Stimulated activated effector memory CD8-positive, alpha-beta T cell treated with anti-CD3 and anti-CD28 coated beads, Interleukin-12 subunit alpha, Interleukin-12 subunit beta, amount 100 ng/mL, for 72 hours (primary cell): ENCODE data around the gene SNCG.

Source experiments
- ATAC-seq: fragments of 150-1000 bp; cut with Tn5 transposase; 2 replicates; pipeline ENCODE4 v1.10.0; 2021
- DNase-seq, 2 donors: peaks; one replicate each; pipeline ENCODE4 v3.0.0; 2021 to 2022; ENCODE audit warnings: low spot score in 2 of 2
- H3K27ac Mint-ChIP-seq: one replicate; pipeline ENCODE4 v1.8.0; 2022; ENCODE audit warnings: mild to moderate bottlenecking, mixed read lengths
- H3K36me3 Mint-ChIP-seq: one replicate; pipeline ENCODE4 v1.8.0; 2022; ENCODE audit warnings: mild to moderate bottlenecking, mixed read lengths
- H3K4me1 Mint-ChIP-seq: one replicate; pipeline ENCODE4 v1.8.0; 2022; ENCODE audit warnings: mixed read lengths
- H3K4me3 Mint-ChIP-seq: one replicate; pipeline ENCODE4 v1.8.0; 2022; ENCODE audit warnings: mild to moderate bottlenecking, mixed read lengths
- H3K9me3 Mint-ChIP-seq: one replicate; pipeline ENCODE4 v1.8.0; 2022; ENCODE audit warnings: mixed read lengths

SNCG gene

DNA sequence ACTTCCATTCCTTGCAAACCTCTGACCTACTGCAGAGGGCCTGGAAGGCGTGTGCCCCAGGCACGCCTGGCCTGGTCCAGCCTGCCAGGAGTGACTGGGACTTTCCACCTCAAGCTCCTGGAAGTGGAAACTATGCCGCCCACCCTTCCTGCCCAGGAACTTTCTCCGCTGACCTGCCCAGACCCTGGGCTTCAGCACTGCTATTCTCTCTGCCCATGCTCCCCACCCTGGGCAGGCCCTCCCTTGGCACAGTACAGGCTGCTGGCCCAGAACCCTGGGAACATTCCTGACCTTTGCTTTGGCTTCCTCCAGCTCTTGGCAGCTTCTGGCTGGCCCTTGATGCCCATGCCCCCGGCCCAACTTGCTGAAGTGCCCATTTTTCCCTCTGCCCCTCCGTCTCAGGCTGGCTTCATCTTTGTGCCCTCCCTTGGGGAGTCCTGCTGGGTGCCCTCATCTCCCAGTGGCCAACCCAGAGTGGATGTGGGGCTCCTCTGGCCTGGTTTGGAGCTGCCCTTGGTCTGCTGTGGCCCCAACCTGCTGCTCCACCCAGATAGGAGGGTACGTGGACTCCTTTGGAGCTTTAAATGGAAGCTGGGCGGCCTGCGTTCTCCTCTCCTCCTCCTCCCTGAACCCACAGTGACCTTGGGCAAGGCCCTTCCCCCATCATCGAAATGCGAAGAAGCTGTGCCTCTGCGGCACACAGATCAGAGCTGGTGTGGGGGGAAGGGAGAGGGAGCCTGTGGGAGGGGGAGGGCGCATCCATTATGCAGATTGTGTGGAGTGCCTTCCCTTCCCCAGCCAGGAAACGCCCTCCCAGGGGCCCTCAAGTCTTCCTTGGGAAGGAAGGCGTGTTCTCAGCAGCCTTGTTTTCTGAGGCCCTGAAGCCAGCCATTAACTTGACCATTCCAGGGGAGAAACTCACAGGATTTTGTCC, 4.4 kb upstream of the SNCG start:
- Mint-ChIP-seq H3K36me3 (no peaks in the 10 kb centered on the region), H3K9me3 (peaks cover 9% of the 10 kb centered on the region), H3K4me1 (peaks cover 9% of the 10 kb centered on the region), H3K27ac (no peak overlapping the region), H3K4me3 (no peak overlapping the region)
- no peak for ATAC-seq
- no peak for DNase-seq

DNA sequence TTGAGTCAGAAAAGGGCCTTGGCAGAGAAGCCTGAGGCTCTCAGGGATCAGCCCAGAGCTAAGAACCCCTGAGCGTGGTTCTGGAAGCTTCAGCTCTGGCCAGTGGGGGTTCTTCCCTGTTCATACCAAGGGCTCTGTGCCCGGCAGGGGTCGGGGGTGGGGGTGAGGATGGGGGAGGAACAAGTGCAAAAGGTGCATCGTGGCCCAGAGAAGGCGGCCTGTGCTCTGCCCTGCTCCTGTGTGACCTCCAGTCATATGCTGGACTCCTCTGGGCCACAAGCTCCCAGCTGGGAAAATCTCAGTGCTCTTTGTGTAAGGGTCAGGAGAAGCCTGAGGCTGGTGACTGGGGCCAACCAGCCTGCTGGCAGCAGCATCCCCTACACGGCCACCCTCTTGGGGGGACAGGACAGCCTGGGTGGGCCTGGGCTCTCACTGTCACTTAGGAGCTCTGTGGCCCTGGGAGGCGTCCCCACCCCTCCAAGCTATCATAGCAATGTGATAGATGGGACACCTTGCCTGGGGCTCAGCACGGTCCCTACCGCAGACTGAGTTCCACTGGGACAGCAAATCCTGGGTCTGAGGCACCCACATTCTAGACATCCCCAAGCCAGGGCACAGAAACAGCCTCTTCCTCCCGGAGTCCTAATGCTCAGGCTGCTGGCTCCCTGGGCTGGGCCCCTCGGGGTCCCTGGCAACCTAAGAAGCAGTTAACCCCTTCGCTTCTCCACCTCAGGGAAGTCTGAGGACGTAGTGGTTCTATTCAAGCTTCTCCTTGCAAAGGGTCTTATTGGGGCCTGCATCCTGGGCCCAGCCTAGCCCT, 3.5 kb upstream of the SNCG start:
- DNase-seq, result no peak
- Mint-ChIP-seq H3K27ac (no peak overlapping the region), H3K4me1 (peaks cover 9% of the 10 kb centered on the region), H3K36me3 (no peaks in the 10 kb centered on the region), H3K4me3 (no peak overlapping the region), H3K9me3 (peaks cover 9% of the 10 kb centered on the region)
- ATAC-seq, result no peak

DNA sequence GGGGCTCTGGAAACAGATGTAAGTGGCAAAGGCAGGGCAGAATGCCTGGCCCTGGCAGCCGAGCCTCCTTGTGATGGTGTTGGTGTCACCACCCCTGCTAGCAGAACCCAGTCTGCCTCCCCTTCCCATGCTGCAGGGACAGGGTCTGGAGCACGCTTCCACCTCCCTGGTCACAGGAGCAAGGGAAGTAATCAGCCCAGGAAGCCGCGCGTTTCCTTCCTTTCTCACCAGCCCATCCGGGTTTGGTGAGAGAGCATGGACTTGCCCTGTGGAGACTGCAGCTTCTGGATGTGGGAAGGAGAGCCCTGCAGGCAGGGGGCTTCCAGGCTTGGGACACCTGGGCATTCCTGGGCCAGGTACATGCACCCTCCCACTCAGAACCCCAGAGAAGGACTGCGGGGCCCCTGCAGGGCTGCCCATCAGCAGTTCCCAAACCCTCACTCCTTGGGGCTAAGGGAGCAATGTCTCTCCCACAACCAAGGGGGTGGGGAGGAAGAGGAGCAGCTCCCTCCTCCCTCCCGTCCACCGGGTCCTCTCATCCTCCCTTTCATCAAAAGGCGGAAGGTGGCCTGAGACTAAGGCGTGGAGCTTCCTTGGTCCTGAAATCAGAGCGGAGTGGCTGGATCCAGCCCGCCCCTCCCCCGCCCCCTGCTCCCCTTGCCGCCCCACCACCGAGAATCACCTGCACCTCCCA, 2.8 kb upstream of the SNCG start:
- Mint-ChIP-seq H3K27ac (no peak overlapping the region), H3K4me1 (peaks cover 6% of the 10 kb centered on the region), H3K9me3 (peaks cover 9% of the 10 kb centered on the region), H3K36me3 (no peaks in the 10 kb centered on the region), H3K4me3 (no peak overlapping the region)
- DNase-seq (no peak), ATAC-seq (no peak)

DNA sequence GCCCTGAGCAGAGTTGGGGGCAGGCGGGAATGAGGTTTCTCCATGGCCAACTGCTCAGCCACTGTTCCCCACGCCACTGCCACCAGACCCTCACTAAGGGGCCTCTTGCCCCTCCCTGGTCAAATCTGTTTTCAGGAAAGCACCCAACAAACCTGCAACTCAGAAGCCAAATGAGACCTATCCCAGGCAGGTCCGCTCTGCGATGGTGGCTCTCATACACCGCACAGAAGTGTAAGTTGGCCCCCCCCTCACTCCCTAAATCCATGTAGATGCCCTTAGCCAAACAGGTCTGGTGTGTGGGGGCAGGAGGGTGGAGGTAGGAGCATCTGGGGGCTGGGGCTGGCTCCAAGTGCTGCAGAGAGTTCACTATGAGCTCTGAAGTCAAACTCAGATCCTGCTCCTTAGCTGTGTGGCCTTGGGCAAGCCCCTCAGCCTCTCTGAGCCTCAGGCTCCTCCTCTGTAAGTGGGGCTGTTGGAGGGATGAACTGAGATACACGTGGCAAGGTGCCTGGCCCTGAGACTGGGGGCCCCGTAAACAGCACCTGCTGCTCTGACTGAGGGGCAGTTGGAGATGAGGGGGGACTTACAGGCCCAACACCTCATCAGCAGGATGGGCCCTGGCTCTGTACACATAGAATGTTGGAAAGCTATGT, 2.1 kb upstream of the SNCG start:
- no peak overlapping the region for H3K4me3 Mint-ChIP-seq
- H3K27ac Mint-ChIP-seq, result no peak overlapping the region
- no peak for ATAC-seq

DNA sequence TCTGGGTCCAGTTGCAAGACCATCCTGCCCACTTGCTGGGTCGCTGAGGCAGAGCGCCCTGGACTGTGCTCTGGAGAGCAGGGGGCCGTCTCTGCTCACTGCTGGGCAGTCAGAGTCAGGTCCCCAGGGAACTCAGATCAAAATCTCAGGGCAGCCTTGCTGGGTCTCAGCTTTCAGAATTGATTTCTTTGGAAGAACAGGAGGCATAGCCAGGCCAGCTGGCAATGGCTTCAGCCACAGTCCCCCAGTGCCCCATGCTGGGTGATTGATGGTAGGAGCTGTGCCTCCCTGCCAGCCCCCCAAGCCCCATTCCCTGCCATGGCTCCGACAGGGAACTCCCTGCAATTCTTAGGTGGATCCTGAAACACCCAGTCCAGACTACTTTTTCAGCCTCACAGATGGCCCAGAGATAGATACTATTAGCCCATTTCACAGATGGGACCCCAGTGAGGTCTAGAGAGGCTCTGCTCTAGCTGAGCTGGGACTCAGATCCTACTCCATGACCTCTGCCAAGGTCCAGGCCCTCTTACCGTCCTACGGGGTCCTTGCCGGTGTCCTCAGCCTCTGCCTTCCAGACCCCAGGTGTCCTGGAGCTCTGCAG, 1.5 kb upstream of the SNCG start:
- DNase-seq (no peak), ATAC-seq (no peak)
- Mint-ChIP-seq H3K9me3 (peaks cover 5% of the 10 kb centered on the region), H3K27ac (peak overlapping the region; percentile 54), H3K4me1 (peaks cover 6% of the 10 kb centered on the region), H3K36me3 (no peaks in the 10 kb centered on the region), H3K4me3 (no peak overlapping the region)

More for the DNA sequence above, 2.1 kb upstream of the SNCG start:
- Mint-ChIP-seq H3K4me1 (peaks cover 6% of the 10 kb centered on the region), H3K9me3 (peaks cover 9% of the 10 kb centered on the region), H3K36me3 (no peaks in the 10 kb centered on the region)
- no peak for DNase-seq

DNA sequence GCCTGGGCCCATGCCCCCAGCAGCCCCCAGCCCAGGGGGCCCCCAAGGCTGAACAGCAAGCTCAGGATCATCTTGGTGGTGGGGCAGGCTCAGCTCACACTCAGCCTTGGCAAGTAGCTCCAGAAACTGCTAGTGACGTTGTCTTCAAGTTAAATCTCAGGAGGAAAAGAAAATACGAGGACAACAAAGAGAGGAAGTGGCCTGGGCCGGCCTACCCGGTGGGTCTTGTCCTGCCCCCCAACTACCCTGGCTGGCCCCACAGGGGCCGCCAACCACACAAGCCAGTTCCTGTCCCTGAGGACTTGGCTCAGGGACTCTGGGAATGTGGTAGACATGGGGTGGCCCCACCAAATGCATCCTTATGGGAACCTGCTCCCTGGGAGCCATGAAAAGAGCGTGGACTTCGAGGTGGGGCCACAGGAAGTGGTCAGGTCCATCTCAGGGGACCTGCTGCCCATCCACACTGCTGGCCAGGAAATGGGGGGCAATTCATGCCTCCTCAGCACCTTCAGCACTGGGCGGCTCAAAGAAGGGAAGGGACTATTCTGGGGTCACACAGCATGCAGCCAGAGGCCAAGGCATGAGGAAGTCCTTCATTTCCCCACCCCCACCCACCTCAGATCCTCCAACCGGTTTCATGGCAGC, 806 bp upstream of the SNCG start, which contains the start of gene MMRN2:
MMRN2 (minus strand) TSS at position 145 of the 645 bp plus-strand sequence; CDS start at position 71, 74 bp downstream.
- peak within 1 kb of the TSS; percentile 54 for H3K27ac Mint-ChIP-seq
- ATAC-seq, result no peak
- no peaks in the 10 kb centered on the region for H3K36me3 Mint-ChIP-seq

DNA sequence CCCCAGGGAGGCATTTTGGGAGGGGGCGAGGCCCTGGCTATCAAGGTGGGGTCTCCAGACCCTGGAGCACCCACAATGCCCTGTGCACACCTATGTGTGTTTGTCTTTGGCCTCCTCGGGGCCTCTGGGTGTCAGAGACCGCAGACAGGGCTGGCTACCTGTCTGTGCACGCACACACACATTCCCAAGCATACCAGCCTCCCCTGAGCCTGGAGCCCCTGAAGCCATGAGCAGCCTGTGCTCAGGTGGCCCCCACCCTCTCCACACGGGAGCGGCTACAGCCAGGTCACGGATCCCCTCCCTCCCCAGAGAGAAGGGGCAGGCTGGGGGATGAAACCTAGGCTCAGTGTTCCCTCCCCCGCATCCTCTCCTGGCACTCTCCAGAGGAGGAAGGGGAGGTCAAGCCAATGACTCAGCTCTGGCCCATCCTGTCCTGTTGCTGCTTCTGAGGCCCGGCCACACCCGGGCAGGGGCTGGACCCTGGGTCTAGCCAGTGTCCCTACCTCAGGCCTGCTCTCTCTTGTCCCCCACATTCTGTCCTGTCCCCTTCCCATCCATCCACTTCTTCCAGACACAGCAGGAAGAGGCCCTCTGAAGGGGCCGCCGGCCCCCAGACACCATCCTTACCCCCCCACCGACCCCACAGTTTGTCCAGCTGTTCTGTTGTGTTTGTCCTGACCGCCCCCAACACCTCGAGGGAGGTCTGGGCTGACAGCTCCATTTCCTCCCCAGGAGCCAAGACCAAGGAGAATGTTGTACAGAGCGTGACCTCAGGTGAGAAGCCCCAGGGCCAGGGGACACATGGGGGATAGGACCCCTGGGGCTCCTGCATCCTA, 720 bp downstream of the SNCG start:
- ATAC-seq, result no peak
- no peak overlapping the region for H3K4me3 Mint-ChIP-seq
- no peaks in the 10 kb centered on the region for H3K9me3 Mint-ChIP-seq
- H3K27ac Mint-ChIP-seq, result no peak overlapping the region
- peaks cover 6% of the 10 kb centered on the region for H3K4me1 Mint-ChIP-seq
- H3K36me3 Mint-ChIP-seq, result no peaks in the 10 kb centered on the region
- no peak for DNase-seq

More for the DNA sequence above, 806 bp upstream of the SNCG start, which contains the start of gene MMRN2:
- DNase-seq, result no peak
- Mint-ChIP-seq H3K4me1 (peaks cover 6% of the 10 kb centered on the region), H3K4me3 (no peak within 1 kb of the TSS), H3K9me3 (no peaks in the 10 kb centered on the region)

DNA sequence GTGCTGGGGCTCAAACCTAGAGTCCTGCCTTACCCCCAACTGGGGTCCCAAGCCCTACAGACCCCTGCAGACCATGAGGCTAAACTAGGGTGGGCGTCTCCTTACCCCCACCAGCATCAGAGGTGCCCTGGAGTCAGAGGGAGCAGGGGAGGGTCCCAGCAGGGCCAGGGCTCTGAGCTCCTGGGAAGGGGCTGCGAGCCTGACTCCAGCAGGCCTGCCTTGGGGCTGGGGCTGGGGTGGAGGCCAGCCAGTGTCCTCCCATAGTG, 1.3 kb downstream of the SNCG start:
- Mint-ChIP-seq H3K4me1 (peaks cover 6% of the 10 kb centered on the region), H3K4me3 (no peak overlapping the region), H3K9me3 (no peaks in the 10 kb centered on the region), H3K27ac (no peak overlapping the region), H3K36me3 (no peaks in the 10 kb centered on the region)
- ATAC-seq (no peak), DNase-seq (no peak)

DNA sequence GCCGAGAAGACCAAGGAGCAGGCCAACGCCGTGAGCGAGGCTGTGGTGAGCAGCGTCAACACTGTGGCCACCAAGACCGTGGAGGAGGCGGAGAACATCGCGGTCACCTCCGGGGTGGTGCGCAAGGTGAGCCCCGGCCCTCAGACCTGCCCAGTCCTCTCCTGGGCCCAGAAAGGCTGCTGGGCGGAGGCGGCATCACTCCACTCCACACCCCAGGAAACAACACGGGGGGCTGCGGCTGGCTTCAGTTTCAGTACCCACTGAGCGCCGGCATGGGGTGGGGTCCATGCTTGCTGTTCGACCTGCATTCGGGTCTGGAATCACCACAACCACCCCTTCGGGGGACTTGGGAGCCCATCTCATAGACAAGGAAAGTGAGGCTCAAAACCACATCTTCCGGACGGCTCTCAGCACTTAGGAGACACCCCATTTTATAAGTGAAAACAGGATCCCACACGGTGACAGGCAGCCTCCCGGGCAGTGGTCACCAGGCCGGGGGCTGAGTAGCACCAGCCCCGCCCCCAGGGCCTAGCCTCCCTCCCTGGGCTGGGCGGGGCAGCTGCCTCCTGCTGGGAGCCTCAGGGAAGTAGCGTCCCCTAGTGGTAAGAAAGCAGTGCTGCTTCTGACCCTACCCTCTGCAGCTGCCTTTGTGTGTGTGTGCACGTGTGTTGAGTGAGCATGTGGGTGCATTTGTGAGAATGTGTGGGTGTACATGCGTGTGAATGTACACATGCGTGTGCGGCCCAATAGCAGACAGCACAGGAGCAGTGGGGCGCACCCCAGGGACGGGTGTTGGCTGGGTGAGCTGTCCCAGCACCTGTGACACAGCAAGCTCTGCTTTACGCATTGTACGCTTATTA, 1.8 kb downstream of the SNCG start:
- ATAC-seq, result peak; percentile 67
- H3K27ac Mint-ChIP-seq, result no peak overlapping the region

DNA sequence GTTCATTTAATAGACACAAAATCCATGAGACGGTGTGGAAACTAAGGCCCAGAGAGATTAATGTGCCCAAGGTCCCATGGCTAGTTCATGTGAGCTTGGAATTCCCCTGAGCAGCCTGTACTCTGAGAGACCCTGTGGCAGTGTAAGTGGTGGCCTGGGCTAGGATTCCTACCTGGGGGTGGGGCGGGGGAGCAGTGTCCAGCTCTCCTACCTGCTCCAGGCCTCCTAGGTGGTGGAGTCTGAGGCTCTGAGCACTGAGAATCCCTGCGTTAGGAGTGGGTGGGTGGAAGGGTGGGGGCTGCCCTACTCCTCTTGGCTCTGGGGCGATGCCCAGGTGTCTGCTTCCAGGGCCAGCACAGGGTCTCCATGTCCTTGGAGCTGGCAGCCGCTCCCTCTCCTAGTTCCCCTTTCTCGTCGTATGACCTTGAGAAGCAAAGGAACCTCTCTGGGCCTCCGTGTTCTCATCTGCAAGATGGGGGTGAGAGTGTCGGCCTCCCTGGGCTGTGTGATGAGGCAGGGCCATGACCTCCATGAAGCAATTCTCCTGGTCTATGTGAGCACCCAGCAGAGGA, 2.5 kb downstream of the SNCG start:
- peaks cover 12% of the 10 kb centered on the region for H3K4me1 Mint-ChIP-seq
- no peak overlapping the region for H3K27ac Mint-ChIP-seq
- no peaks in the 10 kb centered on the region for H3K36me3 Mint-ChIP-seq
- H3K4me3 Mint-ChIP-seq, result no peak overlapping the region
- no peak for DNase-seq
- no peak for ATAC-seq
- H3K9me3 Mint-ChIP-seq, result no peaks in the 10 kb centered on the region

More for the DNA sequence above, 1.8 kb downstream of the SNCG start:
- H3K4me3 Mint-ChIP-seq, result no peak overlapping the region
- DNase-seq, result no peak
- no peaks in the 10 kb centered on the region for H3K9me3 Mint-ChIP-seq
- H3K36me3 Mint-ChIP-seq, result no peaks in the 10 kb centered on the region
- peaks cover 6% of the 10 kb centered on the region for H3K4me1 Mint-ChIP-seq

DNA sequence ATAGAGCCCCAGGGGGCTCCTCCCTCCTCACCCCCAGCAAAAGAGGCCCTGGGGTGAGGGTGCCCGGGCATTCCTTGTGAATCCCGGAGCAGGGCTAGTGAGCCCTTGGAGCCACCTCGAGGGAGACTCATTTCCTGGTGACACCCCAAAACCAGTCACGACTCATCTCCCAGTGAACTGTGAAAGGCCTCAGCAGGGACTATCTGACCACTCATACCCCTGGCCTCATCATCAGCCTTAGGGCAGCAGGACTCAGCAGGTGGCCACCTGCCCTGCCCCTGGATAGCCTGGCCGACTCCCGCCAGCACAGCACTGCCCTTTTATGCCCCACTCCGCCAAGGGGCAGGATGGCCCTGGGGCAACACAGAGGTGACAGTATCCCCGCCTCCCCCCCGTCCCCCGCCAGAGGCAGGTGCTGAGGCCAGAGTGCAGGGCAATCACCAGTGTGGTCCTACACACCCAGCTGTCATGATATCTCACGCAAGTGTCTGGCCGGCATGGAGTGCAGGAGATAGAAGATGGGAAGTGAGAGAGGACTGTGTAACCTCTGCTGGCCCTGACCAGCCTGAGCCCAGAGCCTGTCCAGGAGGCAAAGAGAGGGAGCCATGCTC, 3.2 kb downstream of the SNCG start:
- Mint-ChIP-seq H3K36me3 (no peaks in the 10 kb centered on the region), H3K27ac (no peak overlapping the region), H3K4me1 (peaks cover 19% of the 10 kb centered on the region), H3K9me3 (no peaks in the 10 kb centered on the region), H3K4me3 (no peak overlapping the region)
- ATAC-seq, result no peak
- DNase-seq, result no peak
